GM18502 (cell line): Measurements from ENCODE around the gene REM1.
"Not testable (repeated sequence)": the region's sequence is repeated elsewhere in the genome, so short reads cannot be mapped to it uniquely, and the experiment has no call there.

ENCODE experiments used
- ATAC-seq: cut with Tn5 transposase; IDR thresholded peaks from one replicate; pipeline ENCODE4 v1.9.1; 2021; ENCODE audit warnings: mild to moderate bottlenecking; ENCODE audit not compliant: unreplicated experiment, poor library complexity

The REM1 gene

DNA sequence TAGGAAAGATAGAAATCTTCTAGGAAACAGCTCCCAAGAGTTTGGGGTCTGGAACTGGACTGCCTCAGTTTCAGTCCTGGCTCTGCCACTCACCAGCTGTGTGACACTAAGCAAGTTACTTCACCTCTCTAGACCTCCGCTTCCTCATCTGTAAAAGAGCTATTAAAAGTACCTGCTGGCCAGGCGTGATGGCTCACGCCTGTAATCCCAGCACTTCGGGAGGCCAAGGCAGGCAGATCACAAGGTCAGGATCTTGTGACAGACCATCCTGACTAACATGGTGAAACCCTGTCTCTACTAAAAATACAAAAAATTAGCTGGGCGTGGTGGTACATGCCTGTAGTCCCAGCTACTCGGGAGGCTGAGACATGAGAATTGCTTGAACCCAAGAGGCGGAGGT, 46.2 kb downstream of the REM1 start:
- not testable (repeated sequence) for ATAC-seq

DNA sequence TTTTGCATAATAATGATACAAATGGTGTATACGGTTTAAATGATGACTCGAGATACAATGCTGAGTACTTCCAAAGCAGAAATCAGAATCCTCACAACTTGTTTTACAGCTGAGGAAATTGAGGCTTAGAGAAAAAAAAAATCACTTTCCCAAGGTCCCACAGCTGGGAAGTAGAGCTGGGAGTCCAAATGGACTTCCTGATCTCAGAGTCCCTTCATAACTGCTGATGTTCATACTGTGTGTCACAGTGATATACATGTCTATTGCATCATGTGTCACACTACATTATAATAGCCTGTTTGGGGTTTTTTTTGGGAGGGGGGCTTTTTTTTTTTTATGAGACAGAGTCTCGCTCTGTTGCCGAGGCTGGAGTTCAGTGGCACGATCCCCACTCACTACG, 47.6 kb downstream of the REM1 start:
- no peak for ATAC-seq

DNA sequence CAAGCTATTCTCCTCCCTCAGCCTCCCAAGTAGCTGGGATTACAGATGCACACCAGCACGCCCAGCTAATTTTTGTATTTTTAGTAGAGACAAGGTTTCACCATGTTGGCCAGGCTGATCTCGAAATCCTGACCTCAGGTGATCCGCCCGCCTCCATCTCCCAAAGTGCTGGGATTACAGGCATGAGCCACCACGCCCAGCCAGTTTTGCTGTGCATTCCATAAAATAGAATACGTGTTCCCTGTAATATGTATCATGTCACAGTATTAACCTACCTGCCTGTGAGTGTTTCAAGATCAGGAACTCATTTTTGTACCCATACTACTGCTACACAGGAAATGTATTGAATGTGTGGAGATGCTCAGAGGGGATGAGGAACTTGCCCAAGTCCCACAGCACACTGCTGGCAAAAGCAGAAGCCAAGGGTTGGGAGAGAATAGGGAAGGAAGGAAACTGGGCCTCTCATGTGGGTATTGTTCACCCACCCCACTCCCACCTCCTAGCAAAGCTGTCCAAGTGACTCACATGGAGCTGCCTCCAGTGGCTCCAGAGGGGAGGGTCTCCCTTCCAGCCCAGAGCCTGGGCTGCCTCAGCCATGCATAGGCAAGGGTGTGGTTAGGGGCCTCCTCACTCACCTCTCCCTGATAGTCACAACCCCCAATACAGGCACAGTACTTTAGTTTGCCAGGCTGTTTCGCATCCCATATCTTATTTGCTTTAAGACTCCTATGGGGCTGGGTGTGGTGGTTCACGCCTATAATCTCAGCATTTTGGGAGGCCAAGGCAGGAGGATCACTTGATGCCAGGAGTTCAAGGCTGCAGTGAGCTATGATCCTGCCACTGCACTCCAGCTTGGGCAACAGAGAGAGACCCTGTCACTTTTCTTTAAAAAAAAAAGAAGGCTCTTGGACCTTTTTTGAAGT, 48.5 kb downstream of the REM1 start:
- ATAC-seq = no peak

DNA sequence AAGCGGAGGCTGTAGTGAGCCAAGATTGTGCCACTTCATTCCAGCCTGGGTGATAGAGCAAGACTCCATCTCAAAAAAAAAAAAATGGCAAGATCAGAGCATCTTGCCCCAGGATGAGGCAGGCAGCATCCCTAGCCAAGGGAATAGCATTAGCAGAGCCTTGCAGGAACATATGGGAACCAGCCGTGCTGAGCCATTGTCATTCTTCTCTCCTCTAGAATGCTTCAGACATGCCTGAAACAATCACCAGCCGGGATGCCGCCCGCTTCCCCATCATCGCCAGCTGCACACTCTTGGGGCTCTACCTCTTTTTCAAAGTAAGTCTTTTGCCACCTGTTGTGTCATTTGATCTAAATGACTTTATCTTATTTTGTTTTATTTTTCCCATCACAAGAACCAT, 52.2 kb downstream of the REM1 start:
- no peak for ATAC-seq
